ENCODE measurements around the gene GATAD2B. TPM values are rescaled to one million over a fixed set of nuclear protein-coding genes. Genes with fewer than 3 reads are reported as not detected.
A peak's percentile ranks its signal among the peaks of the same experiment; 100 is the strongest.

Gene GATAD2B
- total and polyA plus RNA-seq, 2 of the 4 experiments (the other 2 are of a cell fraction) = 3.8 to 6.2 TPM

- Histone ChIP-seq H3K9ac (ENCODE audit: low read depth, low read length) (no peak overlapping the region; the same call in 1 of the 2 replicates), H3K18ac (ENCODE audit: low read depth, low read length) (peak overlapping the region; percentile 80), H4K20me1 (ENCODE audit: insufficient read depth, low read length) (no peaks in the 10 kb centered on the region), H3K4me2 (ENCODE audit: low read depth, low read length) (peak overlapping the region; percentile 68), H3K4me1 (ENCODE audit: control insufficient read depth, insufficient read depth, low read length) (peaks cover 11% of the 10 kb centered on the region), H2BK120ac (ENCODE audit: low read depth, low read length) (peak overlapping the region; percentile 94), H3K36me3 (ENCODE audit: control insufficient read depth, insufficient read depth, low read length) (no peaks in the 10 kb centered on the region), H2BK20ac (ENCODE audit: low read depth, low read length) (peak overlapping the region; percentile 96), H3K9me1 (ENCODE audit: insufficient read depth, low read length) (peaks cover 10% of the 10 kb centered on the region), H3K79me1 (ENCODE audit: low read depth in 1 of 2, low read length in 2 of 2) (0 out of 4 replicates have a peak, but pooled peaks cover 0 to 3% of the 10 kb centered on the region in 2 experiments), H2AK5ac (ENCODE audit: low read depth, low read length) (peak overlapping the region; percentile 97), H3K4ac (ENCODE audit: low read depth, low read length) (peak overlapping the region; percentile 98), H2AK9ac (replicated peaks; ENCODE audit: low read depth, low read length, poor library complexity) (peak overlapping the region; percentile 83), H2BK15ac (ENCODE audit: low read depth, low read length) (peak overlapping the region; percentile 80; the same call in 2 of the 3 replicates), H3K4me3 (ENCODE audit: insufficient read depth, low read depth, low read length) (no peak overlapping the region), H3K14ac (replicated peaks; ENCODE audit: low read depth, low read length) (peak overlapping the region; percentile 98), H4K8ac (ENCODE audit: low read depth in 2 of 2, low read length in 2 of 2) (peak overlapping the region in 1 of 2 experiments; percentile 59; a peak in 2 of 4 replicates), H3K27me3 (ENCODE audit: control insufficient read depth, insufficient read depth, low read length) (no peaks in the 10 kb centered on the region), H3K23ac (ENCODE audit: low read depth, low read length) (peak overlapping the region; percentile 97), H2AFZ (replicated peaks; ENCODE audit: low read length, poor library complexity) (peak overlapping the region; percentile 24), H4K91ac (ENCODE audit: insufficient read depth, low read depth, low read length) (peak overlapping the region; percentile 78), H3K27ac (ENCODE audit: insufficient read depth, low read length) (peak overlapping the region; percentile 84), H3K56ac (ENCODE audit: extremely low read depth, insufficient read depth, low read length) (peak overlapping the region; percentile 8; the same call in 1 of the 2 replicates), H4K5ac (ENCODE audit: low read depth, low read length) (peak overlapping the region; percentile 79), H3K9me3 (ENCODE audit: control insufficient read depth, insufficient read depth, low read length) (no peaks in the 10 kb centered on the region), H2BK5ac (ENCODE audit: low read depth, low read length, poor library complexity, severe bottlenecking) (peak overlapping the region; percentile 67)
- POLR2A ChIA-PET (ENCODE audit: unreplicated experiment) = no interaction called here
- TF ChIP-seq RAD21 (IDR thresholded peaks at IDR 0.05; ENCODE audit: low read length) (0 out of 2 replicates have a peak, but pooled peaks have one; percentile 16), MAFK (IDR thresholded peaks at IDR 0.05; ENCODE audit: low read depth, low read length) (no peak), FOS (IDR thresholded peaks at IDR 0.05; ENCODE audit: low read depth, low read length) (0 out of 2 replicates have a peak, but pooled peaks have one; percentile 24)
- TF ChIP-seq, protein P1, sequence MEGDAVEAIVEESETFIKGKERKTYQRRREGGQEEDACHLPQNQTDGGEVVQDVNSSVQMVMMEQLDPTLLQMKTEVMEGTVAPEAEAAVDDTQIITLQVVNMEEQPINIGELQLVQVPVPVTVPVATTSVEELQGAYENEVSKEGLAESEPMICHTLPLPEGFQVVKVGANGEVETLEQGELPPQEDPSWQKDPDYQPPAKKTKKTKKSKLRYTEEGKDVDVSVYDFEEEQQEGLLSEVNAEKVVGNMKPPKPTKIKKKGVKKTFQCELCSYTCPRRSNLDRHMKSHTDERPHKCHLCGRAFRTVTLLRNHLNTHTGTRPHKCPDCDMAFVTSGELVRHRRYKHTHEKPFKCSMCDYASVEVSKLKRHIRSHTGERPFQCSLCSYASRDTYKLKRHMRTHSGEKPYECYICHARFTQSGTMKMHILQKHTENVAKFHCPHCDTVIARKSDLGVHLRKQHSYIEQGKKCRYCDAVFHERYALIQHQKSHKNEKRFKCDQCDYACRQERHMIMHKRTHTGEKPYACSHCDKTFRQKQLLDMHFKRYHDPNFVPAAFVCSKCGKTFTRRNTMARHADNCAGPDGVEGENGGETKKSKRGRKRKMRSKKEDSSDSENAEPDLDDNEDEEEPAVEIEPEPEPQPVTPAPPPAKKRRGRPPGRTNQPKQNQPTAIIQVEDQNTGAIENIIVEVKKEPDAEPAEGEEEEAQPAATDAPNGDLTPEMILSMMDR (conservative IDR thresholded peaks at IDR 0.05; ENCODE audit: low read depth, low read length) = 0 out of 2 replicates have a peak, but pooled peaks have one; percentile 10
- dilution Hi-C loops (cut with HindIII; ENCODE audit: low sequenced_read_pairs, unreplicated experiment) = no loop called here
- WGBS, 2 experiments (ENCODE audit: extremely low coverage in 2 of 2, insufficient read length in 1 of 2) = no CpG with 5 or more reads among the region's 16 CpGs
- BruUV-seq (replicated peaks) = no TSS peak
- peak; percentile 19 for ATAC-seq (ENCODE audit: low read depth)
- CTCF ChIA-PET = no interaction called here
- in situ Hi-C loops (cut with MboI; ENCODE audit: low sequenced_read_pairs) = no loop called here
- DNase-seq = peak; percentile 72
- intact Hi-C loops (cut with micrococcal nuclease) = loop anchor here (10.0 kb wide), 1 partner anchor 133 kb away; the partner anchor contains the start of gene GATAD2B
Measured at GRCh38 chr1:153791648-153792253, 131.0 kb downstream of the GATAD2B start.
